DMS53 treated with DMSO at 0.1 percent for 48 hours (cell line): ENCODE data around the gene AADACL3.

Experiments
- DNase-seq: peaks from one replicate; lab custom pipeline; 2025; ENCODE audit not compliant: unreplicated experiment; lab: John Stamatoyannopoulos, UW

Gene AADACL3

GRCh38 chr1:12763479-12763878, 47.6 kb downstream of the AADACL3 start:
- DNase-seq = no peak

GRCh38 chr1:12764016-12764415, 48.1 kb downstream of the AADACL3 start:
- DNase-seq = no peak

GRCh38 chr1:12769031-12769430, 53.1 kb downstream of the AADACL3 start:
- DNase-seq = no peak

GRCh38 chr1:12769976-12770505, 54.1 kb downstream of the AADACL3 start:
- no peak for DNase-seq

- no peak for DNase-seq
These were observed 54.7 kb downstream of the AADACL3 start for GRCh38 chr1:12770620-12771019.

GRCh38 chr1:12771186-12771585, 55.3 kb downstream of the AADACL3 start:
- DNase-seq = no peak

GRCh38 chr1:12772520-12772919, 56.6 kb downstream of the AADACL3 start:
- DNase-seq = no peak

- DNase-seq = no peak
These were observed 57.5 kb downstream of the AADACL3 start, which contains the start of gene PRAMEF12 for GRCh38 chr1:12773438-12773837. TSS of gene PRAMEF12 (plus strand) at chr1:12773738. CDS start at chr1:12774868, 1,130 bp downstream.

- DNase-seq = no peak
These were observed 59.0 kb downstream of the AADACL3 start for GRCh38 chr1:12774801-12775345.

GRCh38 chr1:12775443-12775842, 59.5 kb downstream of the AADACL3 start:
- DNase-seq = no peak

- no peak for DNase-seq
These were observed 61.1 kb downstream of the AADACL3 start for GRCh38 chr1:12776801-12777557.
